DND-41 (cell line): ENCODE results near the gene BARHL1.

Source experiments
- ATAC-seq: fragments of 200-7000 bp; cut with Tn5 transposase; 3 replicates; pipeline ENCODE4 v1.9.1; 2021; ENCODE audit warnings: low read depth; ENCODE audit not compliant: insufficient read depth
- DNase-seq: peaks from one replicate; pipeline ENCODE4 v3.0.0-alpha.2; 2020
- H2AFZ ChIP-seq: 2 replicates; pipeline ENCODE4 v1.6.0; 2012; ENCODE audit warnings: low read depth, low read length
- H3K27ac ChIP-seq: 2 replicates; pipeline ENCODE4 v1.5.1; 2012; ENCODE audit warnings: low read length, inconsistent platforms
- H3K27me3 ChIP-seq: fragments of 200-600 bp; sonication (generic); 2 replicates; pipeline ENCODE4 v1.6.0; 2012; ENCODE audit warnings: low read length, mild to moderate bottlenecking, inconsistent platforms; ENCODE audit not compliant: insufficient read depth, poor library complexity
- H3K36me3 ChIP-seq: 2 replicates; pipeline ENCODE4 v1.5.1; 2012; ENCODE audit warnings: low read length, inconsistent platforms; ENCODE audit not compliant: insufficient read depth
- H3K4me1 ChIP-seq: 2 replicates; pipeline ENCODE4 v1.5.1; 2012; ENCODE audit warnings: mild to moderate bottlenecking, low read length; ENCODE audit not compliant: insufficient read depth
- H3K4me2 ChIP-seq: 2 replicates; pipeline ENCODE4 v1.6.0; 2012; ENCODE audit warnings: mild to moderate bottlenecking, moderate library complexity, low read length, inconsistent platforms; ENCODE audit not compliant: insufficient read depth
- H3K4me3 ChIP-seq, 2 experiments: fragments of 200-600 bp in 1 of 2; shearing (Covaris generic) in 1 of 2; 2 replicates each; pipeline ENCODE4 v1.5.1; 2012 to 2016; ENCODE audit warnings: inconsistent platforms in 2 of 2, low read length in 2 of 2, mild to moderate bottlenecking in 2 of 2, low read depth in 1 of 2, moderate library complexity in 1 of 2
- H3K79me2 ChIP-seq: 2 replicates; pipeline ENCODE4 v1.6.0; 2012; ENCODE audit warnings: low read length, inconsistent platforms; ENCODE audit not compliant: insufficient read depth
- H3K9ac ChIP-seq: 2 replicates; pipeline ENCODE4 v1.6.0; 2012; ENCODE audit warnings: low read depth, mild to moderate bottlenecking, inconsistent platforms, low read length, moderate library complexity
- H3K9me3 ChIP-seq: 2 replicates; pipeline ENCODE4 v1.5.1; 2012; ENCODE audit warnings: low read length, moderate library complexity, mild to moderate bottlenecking, inconsistent platforms; ENCODE audit not compliant: insufficient read depth, severe bottlenecking
- H4K20me1 ChIP-seq: 2 replicates; pipeline ENCODE4 v1.6.0; 2012; ENCODE audit warnings: low read length; ENCODE audit not compliant: insufficient read depth
- CTCF ChIP-seq: IDR thresholded peaks from 2 replicates; pipeline ENCODE4 v1.5.1; 2012; ENCODE audit warnings: borderline replicate concordance, low read length, moderate library complexity, mild to moderate bottlenecking; ENCODE audit not compliant: poor library complexity, severe bottlenecking; ENCODE audit errors: extremely low read depth
- EZH2 ChIP-seq: IDR thresholded peaks from 3 replicates; pipeline ENCODE4 v1.6.1; 2012; ENCODE audit warnings: borderline replicate concordance, low read depth, mild to moderate bottlenecking, moderate library complexity, low read length, inconsistent platforms; ENCODE audit not compliant: severe bottlenecking

BARHL1 gene

GRCh38 chr9:132638240-132638639 is 55.8 kb downstream of the BARHL1 start:
- Histone ChIP-seq H3K4me2 (no peak overlapping the region), H3K9ac (no peak overlapping the region), H3K36me3 (peaks cover 57% of the 10 kb centered on the region), H3K9me3 (no peaks in the 10 kb centered on the region), H3K27ac (no peak overlapping the region), H2AFZ (no peak overlapping the region), H4K20me1 (no peaks in the 10 kb centered on the region), H3K4me3 (no peak overlapping the region), H3K4me1 (no peaks in the 10 kb centered on the region), H3K79me2 (no peaks in the 10 kb centered on the region), H3K27me3 (no peaks in the 10 kb centered on the region)
- no peak for TF ChIP-seq CTCF
- TF ChIP-seq EZH2 = no peak
- no peak for ATAC-seq
- no peak for DNase-seq

- no peak for DNase-seq
- ATAC-seq = no peak
- no peaks in the 10 kb centered on the region for H3K79me2 ChIP-seq
- no peak overlapping the region for H3K9ac ChIP-seq
- no peak overlapping the region for H3K4me3 ChIP-seq
- H3K27ac ChIP-seq = no peak overlapping the region
- H3K4me2 ChIP-seq = no peak overlapping the region
- H4K20me1 ChIP-seq = no peaks in the 10 kb centered on the region
- TF ChIP-seq CTCF (no peak), EZH2 (no peak)
- no peaks in the 10 kb centered on the region for H3K4me1 ChIP-seq
- peaks cover 68% of the 10 kb centered on the region for H3K36me3 ChIP-seq
- H3K9me3 ChIP-seq = no peaks in the 10 kb centered on the region
- H2AFZ ChIP-seq = no peak overlapping the region
- H3K27me3 ChIP-seq = no peaks in the 10 kb centered on the region
These were observed 56.9 kb downstream of the BARHL1 start for GRCh38 chr9:132639322-132639721.
